ENCODE measurements around the gene TACR3. TPM values are rescaled to one million over a fixed set of nuclear protein-coding genes. Genes with fewer than 3 reads are reported as not detected.
"Not testable (repeated sequence)": the region's sequence is repeated elsewhere in the genome, so short reads cannot be mapped to it uniquely, and the experiment has no call there.

The TACR3 gene
- total RNA-seq, 1 donor from 2014 or later: not detected

DNA sequence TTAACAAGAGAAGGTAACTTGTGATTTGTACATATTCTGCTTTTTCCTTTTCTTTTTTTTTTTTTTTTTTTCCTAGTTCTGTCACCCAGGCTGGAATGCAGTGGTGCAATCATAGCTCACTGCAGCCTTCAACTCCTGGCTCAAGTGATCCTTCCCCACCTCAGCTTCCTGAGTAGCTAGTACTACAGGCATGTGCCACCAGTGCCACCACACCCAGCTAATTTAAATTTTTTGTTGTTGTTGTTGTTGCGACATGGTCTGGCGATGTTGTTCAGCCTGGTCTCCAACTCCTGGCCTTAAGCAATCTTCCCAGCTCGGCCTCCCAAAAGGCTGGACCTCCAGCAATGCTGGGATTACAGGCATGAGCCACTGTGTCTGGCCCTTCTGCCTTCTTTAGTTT is 1.5 kb upstream of the TACR3 start:
- Mint-ChIP-seq H3K27me3 (ENCODE audit: low read depth) (peaks cover 33% of the 10 kb centered on the region), H3K4me3 (no peak overlapping the region), H3K4me1 (peaks cover 3% of the 10 kb centered on the region), H3K9me3 (no peaks in the 10 kb centered on the region), H3K36me3 (no peaks in the 10 kb centered on the region), H3K27ac (no peak overlapping the region)
- DNase-seq (ENCODE audit: low spot score in 2 of 2, unreplicated experiment in 2 of 2): no peak
- TF ChIP-seq, protein P1, sequence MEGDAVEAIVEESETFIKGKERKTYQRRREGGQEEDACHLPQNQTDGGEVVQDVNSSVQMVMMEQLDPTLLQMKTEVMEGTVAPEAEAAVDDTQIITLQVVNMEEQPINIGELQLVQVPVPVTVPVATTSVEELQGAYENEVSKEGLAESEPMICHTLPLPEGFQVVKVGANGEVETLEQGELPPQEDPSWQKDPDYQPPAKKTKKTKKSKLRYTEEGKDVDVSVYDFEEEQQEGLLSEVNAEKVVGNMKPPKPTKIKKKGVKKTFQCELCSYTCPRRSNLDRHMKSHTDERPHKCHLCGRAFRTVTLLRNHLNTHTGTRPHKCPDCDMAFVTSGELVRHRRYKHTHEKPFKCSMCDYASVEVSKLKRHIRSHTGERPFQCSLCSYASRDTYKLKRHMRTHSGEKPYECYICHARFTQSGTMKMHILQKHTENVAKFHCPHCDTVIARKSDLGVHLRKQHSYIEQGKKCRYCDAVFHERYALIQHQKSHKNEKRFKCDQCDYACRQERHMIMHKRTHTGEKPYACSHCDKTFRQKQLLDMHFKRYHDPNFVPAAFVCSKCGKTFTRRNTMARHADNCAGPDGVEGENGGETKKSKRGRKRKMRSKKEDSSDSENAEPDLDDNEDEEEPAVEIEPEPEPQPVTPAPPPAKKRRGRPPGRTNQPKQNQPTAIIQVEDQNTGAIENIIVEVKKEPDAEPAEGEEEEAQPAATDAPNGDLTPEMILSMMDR (IDR thresholded peaks at IDR 0.05; ENCODE audit: unreplicated experiment): no peak

GRCh38 chr4:103720661-103721060 is 876 bp upstream of the TACR3 start:
- Mint-ChIP-seq H3K36me3 (no peaks in the 10 kb centered on the region), H3K4me3 (peak overlapping the region; percentile 69), H3K4me1 (peaks cover 3% of the 10 kb centered on the region), H3K27me3 (ENCODE audit: low read depth) (peaks cover 33% of the 10 kb centered on the region), H3K27ac (no peak overlapping the region), H3K9me3 (no peaks in the 10 kb centered on the region)
- TF ChIP-seq, protein P1 (IDR thresholded peaks at IDR 0.05; ENCODE audit: unreplicated experiment): no peak
- no peak for DNase-seq (ENCODE audit: low spot score in 2 of 2, unreplicated experiment in 2 of 2)

- no peak for DNase-seq (ENCODE audit: low spot score in 2 of 2, unreplicated experiment in 2 of 2)
Observed at GRCh38 chr4:103719105-103719829, 518 bp downstream of the TACR3 start.

DNA sequence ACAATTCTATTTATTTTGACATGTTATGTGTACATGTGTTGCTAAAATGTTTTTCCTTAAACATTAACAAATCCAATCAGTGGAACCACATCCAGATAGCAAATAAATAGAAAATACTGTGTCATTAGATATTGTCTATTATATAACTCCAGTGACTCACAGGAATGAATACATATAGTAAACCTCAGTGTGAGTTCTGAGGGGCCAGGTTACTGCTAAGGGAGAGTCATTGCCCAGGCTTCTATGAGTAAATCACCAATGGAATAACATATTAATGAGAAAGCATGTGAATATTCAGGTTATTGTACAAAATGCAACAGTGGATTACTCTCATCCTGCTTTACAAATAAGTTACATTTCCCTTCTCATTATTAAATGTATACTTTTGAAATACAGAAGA is 27.2 kb downstream of the TACR3 start:
- Mint-ChIP-seq H3K4me1 (no peaks in the 10 kb centered on the region), H3K27me3 (ENCODE audit: low read depth) (no peaks in the 10 kb centered on the region), H3K36me3 (no peaks in the 10 kb centered on the region), H3K27ac (no peak overlapping the region), H3K4me3 (no peak overlapping the region), H3K9me3 (peaks cover 14% of the 10 kb centered on the region)
- TF ChIP-seq, protein P1 (IDR thresholded peaks at IDR 0.05; ENCODE audit: unreplicated experiment): no peak
- DNase-seq (ENCODE audit: low spot score in 2 of 2, unreplicated experiment in 2 of 2): no peak

More at GRCh38 chr4:103719105-103719829, 518 bp downstream of the TACR3 start:
- Mint-ChIP-seq H3K4me1 (peaks cover 3% of the 10 kb centered on the region), H3K27me3 (ENCODE audit: low read depth) (peaks cover 33% of the 10 kb centered on the region), H3K9me3 (no peaks in the 10 kb centered on the region), H3K36me3 (no peaks in the 10 kb centered on the region), H3K27ac (no peak overlapping the region), H3K4me3 (peak overlapping the region; percentile 69)
- TF ChIP-seq, protein P1 (IDR thresholded peaks at IDR 0.05; ENCODE audit: unreplicated experiment): no peak

GRCh38 chr4:103673983-103674382 is 45.8 kb downstream of the TACR3 start:
- Mint-ChIP-seq H3K9me3 (no peaks in the 10 kb centered on the region), H3K36me3 (no peaks in the 10 kb centered on the region), H3K4me3 (no peak overlapping the region), H3K4me1 (no peaks in the 10 kb centered on the region), H3K27ac (no peak overlapping the region), H3K27me3 (ENCODE audit: low read depth) (no peaks in the 10 kb centered on the region)
- TF ChIP-seq, protein P1 (IDR thresholded peaks at IDR 0.05; ENCODE audit: unreplicated experiment): no peak
- no peak for DNase-seq (ENCODE audit: low spot score in 2 of 2, unreplicated experiment in 2 of 2)

DNA sequence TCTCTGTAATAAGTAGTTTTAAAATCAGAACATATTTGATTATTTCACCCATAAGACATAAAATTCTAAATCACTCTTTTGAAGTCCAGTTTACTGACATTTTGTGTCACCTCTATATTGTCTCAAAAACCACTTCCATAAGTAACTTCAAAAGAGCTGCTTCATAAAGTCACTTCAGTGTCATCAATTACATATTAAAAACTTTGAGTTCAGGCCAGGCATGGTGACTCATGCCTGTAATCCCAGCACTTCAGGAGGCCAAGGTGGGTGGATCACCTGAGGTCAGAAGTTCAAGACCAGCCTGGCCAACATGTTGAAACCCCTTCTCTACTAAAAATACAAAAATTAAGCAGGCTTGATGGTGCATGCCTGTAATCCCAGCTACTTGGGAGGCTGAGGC is 53.0 kb downstream of the TACR3 start:
- not testable (repeated sequence) for H3K9me3 Mint-ChIP-seq; H3K4me1 Mint-ChIP-seq; H3K36me3 Mint-ChIP-seq; H3K27me3 Mint-ChIP-seq (ENCODE audit: low read depth); H3K4me3 Mint-ChIP-seq; H3K27ac Mint-ChIP-seq; DNase-seq (ENCODE audit: low spot score in 2 of 2, unreplicated experiment in 2 of 2)

All from mesothelial cell of epicardium (in vitro differentiated cells).